HL-60 (cell line): ENCODE results near the gene ISCU.

Source experiments
- CTCF ChIP-seq: IDR thresholded peaks from one replicate; pipeline ENCODE4 v1.5.1; 2011; ENCODE audit warnings: low read length, control low read depth, inconsistent platforms; ENCODE audit not compliant: insufficient read depth
- SPI1 ChIP-seq: IDR thresholded peaks from 2 replicates; pipeline ENCODE4 v1.6.1; 2012; ENCODE audit warnings: low read depth, mild to moderate bottlenecking, borderline replicate concordance

GRCh38 chr12:108527166-108527496 is 35.3 kb upstream of the ISCU start:
- TF ChIP-seq CTCF: no peak
- TF ChIP-seq SPI1: no peak
